Transverse colon (tissue), 4 donors: ENCODE results near the gene EEFSEC. TPM values are rescaled to one million over a fixed set of nuclear protein-coding genes. Genes with fewer than 3 reads are reported as not detected.

Experiments used
- DNase-seq: peaks from one replicate; pipeline ENCODE4 v3.0.0-alpha.2; 2019
- H3K27ac ChIP-seq, 4 donors: fragments of 200-600 bp; sonication (generic); 2 replicates each; pipeline ENCODE4 v1.5.1; 2016 to 2018; ENCODE audit warnings: inconsistent platforms in 4 of 4
- H3K27me3 ChIP-seq: fragments of 200-600 bp; sonication (generic); 2 replicates; pipeline ENCODE4 v1.5.1; 2017; ENCODE audit warnings: inconsistent platforms
- H3K36me3 ChIP-seq, 4 donors: fragments of 200-600 bp; sonication (generic); 2 replicates each; pipeline ENCODE4 v1.5.1; 2017 to 2019; ENCODE audit warnings: inconsistent platforms in 4 of 4
- H3K4me1 ChIP-seq, 4 donors: fragments of 200-600 bp; sonication (generic); 2 replicates each; pipeline ENCODE4 v1.5.1; 2017 to 2020; ENCODE audit warnings: inconsistent platforms in 4 of 4
- H3K4me3 ChIP-seq, 4 donors: fragments of 200-600 bp; sonication (generic); 1 replicate in 1 of 4; 2 replicates in 3 of 4; pipeline versions ENCODE4 v1.5.1 to v1.6.1; 2017 to 2019; ENCODE audit warnings: inconsistent platforms in 4 of 4
- H3K9me3 ChIP-seq, 2 donors: fragments of 200-600 bp; sonication (generic); 2 replicates each; pipeline ENCODE4 v1.5.1; 2017 to 2019; ENCODE audit warnings: inconsistent platforms in 2 of 2
- CTCF ChIP-seq, 5 experiments: fragments of 200-600 bp in 3 of 5; fragments of 450-650 bp in 2 of 5; sonication (generic) in 3 of 5; IDR thresholded peaks; 1 replicate in 2 of 5; 2 replicates in 3 of 5; pipeline ENCODE4 v1.5.1; 2016 to 2017; ENCODE audit warnings: antibody characterized with exemption in 5 of 5, inconsistent platforms in 3 of 5, mild to moderate bottlenecking in 2 of 5, moderate library complexity in 1 of 5
- EP300 ChIP-seq: sonication (generic); formaldehyde crosslinking; IDR thresholded peaks from one replicate; pipeline ENCODE4 v1.6.1; 2017; ENCODE audit warnings: antibody characterized with exemption, low read depth
- POLR2A ChIP-seq: fragments of 450-650 bp; IDR thresholded peaks from one replicate; pipeline ENCODE4 v1.6.1; 2016; ENCODE audit warnings: antibody characterized with exemption, mild to moderate bottlenecking, moderate library complexity
- POLR2AphosphoS5 ChIP-seq, 3 donors: sonication (generic); formaldehyde crosslinking; IDR thresholded peaks; one replicate each; pipeline ENCODE4 v1.6.1; 2016; ENCODE audit warnings: antibody characterized with exemption in 3 of 3
- WGBS, 2 donors: methylation state at CpG; one replicate each; pipeline ENCODE4 v1.1.5; 2018; ENCODE audit warnings: low coverage in 1 of 2; 5-methylcytosine and 5-hydroxymethylcytosine counted together
- in situ Hi-C, 4 donors: fragments of 200-750 bp; cut with MboI; loops; one replicate each; pipeline versions ENCODE4 v1.15.0 to v1.15.1; 2017; ENCODE audit warnings: low sequenced_read_pairs in 3 of 4, low pct_ligation_motif_present in 1 of 4, low pct_unique_long_range_greater_than_20kb in 1 of 4
- intact Hi-C: fragments of 100-400 bp; cut with DNase I; formaldehyde crosslinking; loops from one replicate; pipeline ENCODE4 v1.15.1; 2023; ENCODE audit warnings: low total_unique reads
- total RNA-seq, 4 donors: library from RNA; depleted of rRNA; stranded (reverse); fragments of >200 nt; gene quantifications; one replicate each; pipeline ENCODE4 v1.1.0, GENCODE V29; 2016

The EEFSEC gene
- total RNA-seq, 4 donors from 2014 or later = 10.3 to 16.8 (median 14.2) TPM

- in situ Hi-C loops = no loop called here
Measured at GRCh38 chr3:128247666-128248409, 94.6 kb downstream of the EEFSEC start.

DNA sequence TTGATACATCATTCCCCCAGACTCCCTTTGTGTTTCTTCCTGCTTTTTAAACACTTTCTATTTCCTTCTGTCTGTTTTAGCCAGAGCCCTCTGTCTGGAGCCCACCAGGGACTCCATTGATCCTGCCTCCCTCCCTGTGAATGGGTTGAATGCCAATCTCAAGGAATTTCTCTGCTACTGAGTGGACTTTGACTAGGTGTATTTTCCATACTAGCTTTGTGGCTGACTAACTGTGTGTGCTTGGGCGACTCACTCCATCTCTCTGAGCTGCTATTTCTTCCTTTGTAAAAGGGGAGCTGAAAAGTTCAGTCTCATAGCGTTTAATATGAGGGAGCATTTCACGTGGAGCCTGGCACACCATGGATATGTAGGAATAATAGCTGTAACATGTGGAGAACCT lies 98.8 kb downstream of the EEFSEC start:
- in situ Hi-C loops (no loop called here), intact Hi-C loops (no loop called here)
- TF ChIP-seq POLR2A = no peak
- TF ChIP-seq POLR2AphosphoS5 (IDR thresholded peaks at IDR 0.05) = no peak
- TF ChIP-seq EP300 = no peak
- TF ChIP-seq CTCF (IDR thresholded peaks at IDR 0.05) = no peak
- no peak overlapping the region for H3K4me3 ChIP-seq
- no peaks in the 10 kb centered on the region for H3K27me3 ChIP-seq
- DNase-seq = no peak
- H3K4me1 ChIP-seq = peaks cover 0 to 4% (median 0%) of the 10 kb centered on the region in 4 donors
- 83 to 95% methylated on average over 1 to 3 of the region's 3 CpGs for WGBS, 2 donors
- H3K27ac ChIP-seq = no peak overlapping the region
- H3K9me3 ChIP-seq = peaks cover 0 to 5% of the 10 kb centered on the region in 2 donors
- H3K36me3 ChIP-seq = peaks cover 0 to 4% (median 1%) of the 10 kb centered on the region in 4 donors

More at GRCh38 chr3:128247666-128248409, 94.6 kb downstream of the EEFSEC start:
- no peak for DNase-seq
- H3K36me3 ChIP-seq = peaks cover 0 to 4% (median 2%) of the 10 kb centered on the region in 4 donors
- H3K9me3 ChIP-seq = peaks cover 0 to 5% of the 10 kb centered on the region in 2 donors
- H3K27me3 ChIP-seq = no peaks in the 10 kb centered on the region
- no peak overlapping the region for H3K27ac ChIP-seq
- 82 to 96% methylated on average over 4 to 6 of the region's 6 CpGs for WGBS, 2 donors
- TF ChIP-seq POLR2AphosphoS5 (IDR thresholded peaks at IDR 0.05) (no peak), EP300 (no peak), POLR2A (no peak), CTCF (IDR thresholded peaks at IDR 0.05) (no peak)
- peaks cover 0 to 1% (median 0%) of the 10 kb centered on the region in 4 donors for H3K4me1 ChIP-seq
- intact Hi-C loops = no loop called here
- no peak overlapping the region for H3K4me3 ChIP-seq

GRCh38 chr3:128253150-128253549 lies 99.9 kb downstream of the EEFSEC start:
- DNase-seq = no peak
- in situ Hi-C loops = no loop called here
- WGBS, 2 donors = 92 to 96% methylated on average over 6 to 7 of the region's 7 CpGs
- Histone ChIP-seq H3K4me1 (peaks cover 0 to 4% (median 2%) of the 10 kb centered on the region in 4 donors), H3K9me3 (peaks cover 0 to 5% of the 10 kb centered on the region in 2 donors), H3K4me3 (no peak overlapping the region), H3K36me3 (peaks cover 0 to 4% (median 0%) of the 10 kb centered on the region in 4 donors), H3K27me3 (no peaks in the 10 kb centered on the region), H3K27ac (no peak overlapping the region)
- TF ChIP-seq POLR2AphosphoS5 (IDR thresholded peaks at IDR 0.05) (no peak), POLR2A (no peak), CTCF (IDR thresholded peaks at IDR 0.05) (no peak), EP300 (no peak)
- intact Hi-C loops = no loop called here

GRCh38 chr3:128254066-128254590 lies 100.8 kb downstream of the EEFSEC start:
- in situ Hi-C loops (no loop called here), intact Hi-C loops (no loop called here)
- Histone ChIP-seq H3K27ac (no peak overlapping the region), H3K27me3 (no peaks in the 10 kb centered on the region), H3K4me1 (peaks cover 0 to 4% (median 2%) of the 10 kb centered on the region in 4 donors), H3K9me3 (peaks cover 0 to 5% of the 10 kb centered on the region in 2 donors), H3K4me3 (no peak overlapping the region), H3K36me3 (peaks cover 0 to 4% (median 0%) of the 10 kb centered on the region in 4 donors)
- WGBS, 2 donors = 93 to 100% methylated on average over 3 to 7 of the region's 7 CpGs
- DNase-seq = no peak
- TF ChIP-seq EP300 (no peak), POLR2AphosphoS5 (IDR thresholded peaks at IDR 0.05) (no peak), CTCF (IDR thresholded peaks at IDR 0.05) (no peak), POLR2A (no peak)
